Gastroesophageal sphincter (tissue), 3 donors: ENCODE data around the gene MT4.

Experiments
- EP300 ChIP-seq: sonication (generic); formaldehyde crosslinking; IDR thresholded peaks from one replicate; pipeline ENCODE4 v1.6.1; 2017; ENCODE audit warnings: antibody characterized with exemption, mild to moderate bottlenecking
- POLR2A ChIP-seq, 2 donors: fragments of 450-650 bp; IDR thresholded peaks; one replicate each; pipeline ENCODE4 v1.6.1; 2017; ENCODE audit warnings: antibody characterized with exemption in 2 of 2, mild to moderate bottlenecking in 2 of 2, moderate library complexity in 1 of 2
- TF ChIP-seq, protein P1 (sequence below), 4 experiments: fragments of 200-600 bp in 2 of 4; fragments of 450-650 bp in 2 of 4; sonication (generic) in 1 of 4; IDR thresholded peaks; one replicate each; pipeline ENCODE4 v1.5.1; 2017 to 2019; ENCODE audit warnings: antibody characterized with exemption in 4 of 4, mild to moderate bottlenecking in 2 of 4, moderate library complexity in 2 of 4

DNA sequence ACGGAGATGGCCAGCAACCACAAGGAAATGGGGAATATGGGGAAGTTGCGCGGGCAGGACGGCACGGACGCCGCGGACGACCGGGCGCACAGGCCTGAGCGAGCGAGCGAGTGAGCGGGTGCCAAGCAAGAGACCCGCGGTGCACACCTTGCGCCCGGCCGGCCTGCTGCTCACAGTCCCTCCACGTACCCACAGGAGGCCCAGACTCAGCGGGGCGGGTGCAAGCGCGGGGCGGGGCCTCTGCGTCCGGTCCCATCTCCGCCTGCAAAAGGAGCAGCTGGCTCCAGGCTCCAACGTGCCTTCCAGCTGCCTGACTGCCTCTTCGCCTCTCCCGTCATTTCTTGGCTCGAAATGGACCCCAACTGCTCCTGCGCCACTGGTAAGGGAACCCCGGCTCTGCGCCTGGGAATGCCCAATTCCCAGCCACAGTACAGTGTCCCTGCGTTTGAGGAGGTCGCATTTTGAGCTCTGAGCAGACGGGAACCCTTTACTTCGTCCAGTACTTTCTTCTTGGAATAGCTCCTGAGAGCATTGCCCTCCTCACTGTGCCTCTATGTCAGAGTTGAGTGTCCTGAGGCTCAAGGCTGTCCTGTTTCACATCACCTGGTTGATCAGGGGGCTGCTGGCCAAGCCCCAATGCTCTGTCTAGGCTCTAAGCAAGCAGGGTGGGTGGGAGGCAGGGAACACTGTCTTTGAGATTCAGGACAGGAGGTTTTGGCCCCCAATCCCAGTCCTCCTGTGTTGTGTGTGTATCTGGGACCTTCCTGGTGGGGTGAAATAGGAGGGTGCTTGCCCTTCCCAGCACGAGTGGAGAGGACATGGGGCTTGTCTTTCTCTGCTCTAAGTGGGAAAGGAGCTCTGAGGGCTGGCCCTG, 52.6 kb downstream of the MT4 start:
- TF ChIP-seq, protein P1, sequence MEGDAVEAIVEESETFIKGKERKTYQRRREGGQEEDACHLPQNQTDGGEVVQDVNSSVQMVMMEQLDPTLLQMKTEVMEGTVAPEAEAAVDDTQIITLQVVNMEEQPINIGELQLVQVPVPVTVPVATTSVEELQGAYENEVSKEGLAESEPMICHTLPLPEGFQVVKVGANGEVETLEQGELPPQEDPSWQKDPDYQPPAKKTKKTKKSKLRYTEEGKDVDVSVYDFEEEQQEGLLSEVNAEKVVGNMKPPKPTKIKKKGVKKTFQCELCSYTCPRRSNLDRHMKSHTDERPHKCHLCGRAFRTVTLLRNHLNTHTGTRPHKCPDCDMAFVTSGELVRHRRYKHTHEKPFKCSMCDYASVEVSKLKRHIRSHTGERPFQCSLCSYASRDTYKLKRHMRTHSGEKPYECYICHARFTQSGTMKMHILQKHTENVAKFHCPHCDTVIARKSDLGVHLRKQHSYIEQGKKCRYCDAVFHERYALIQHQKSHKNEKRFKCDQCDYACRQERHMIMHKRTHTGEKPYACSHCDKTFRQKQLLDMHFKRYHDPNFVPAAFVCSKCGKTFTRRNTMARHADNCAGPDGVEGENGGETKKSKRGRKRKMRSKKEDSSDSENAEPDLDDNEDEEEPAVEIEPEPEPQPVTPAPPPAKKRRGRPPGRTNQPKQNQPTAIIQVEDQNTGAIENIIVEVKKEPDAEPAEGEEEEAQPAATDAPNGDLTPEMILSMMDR (IDR thresholded peaks at IDR 0.05), result peak in 3 of 4 experiments; percentile 14 to 28 (median 18)
- TF ChIP-seq POLR2A (IDR thresholded peaks at IDR 0.05), result no peak
- no peak for TF ChIP-seq EP300
